GM21528 (cell line): Measurements from ENCODE around the gene HOXA4.

Experiments
- ATAC-seq: cut with Tn5 transposase; IDR thresholded peaks from one replicate; pipeline ENCODE4 v1.9.1; 2021; ENCODE audit warnings: mild to moderate bottlenecking, moderate library complexity; ENCODE audit not compliant: unreplicated experiment, low FRiP score

HOXA4 gene

GRCh38 chr7:27121684-27122076 lies 8.9 kb downstream of the HOXA4 start:
- ATAC-seq = no peak

GRCh38 chr7:27119412-27119911 lies 11.1 kb downstream of the HOXA4 start:
- no peak for ATAC-seq

GRCh38 chr7:27118580-27118979 lies 12.0 kb downstream of the HOXA4 start:
- no peak for ATAC-seq

- ATAC-seq = no peak
Measured at GRCh38 chr7:27117887-27118491, 12.6 kb downstream of the HOXA4 start.

GRCh38 chr7:27116962-27117886 lies 13.3 kb downstream of the HOXA4 start:
- ATAC-seq = no peak

- no peak for ATAC-seq
Measured at GRCh38 chr7:27116031-27116961, 14.3 kb downstream of the HOXA4 start.

GRCh38 chr7:27115221-27116026 lies 15.1 kb downstream of the HOXA4 start:
- no peak for ATAC-seq

GRCh38 chr7:27114881-27115220 lies 15.7 kb downstream of the HOXA4 start:
- no peak for ATAC-seq

GRCh38 chr7:27113991-27114769 lies 16.4 kb downstream of the HOXA4 start:
- ATAC-seq = no peak

- ATAC-seq = no peak
Measured at GRCh38 chr7:27112955-27113949, 17.3 kb downstream of the HOXA4 start.

- ATAC-seq = no peak
Measured at GRCh38 chr7:27112361-27112760, 18.2 kb downstream of the HOXA4 start.

GRCh38 chr7:27111751-27112277 lies 18.7 kb downstream of the HOXA4 start:
- no peak for ATAC-seq

- ATAC-seq = no peak
Measured at GRCh38 chr7:27111042-27111750, 19.4 kb downstream of the HOXA4 start.

- ATAC-seq = no peak
Measured at GRCh38 chr7:27110186-27111031, 20.1 kb downstream of the HOXA4 start.

- no peak for ATAC-seq
Measured at GRCh38 chr7:27109466-27110185, 20.9 kb downstream of the HOXA4 start.
